Ramos (cell line): ENCODE results near the gene SNORC.

Experiments used
- in situ Hi-C: fragments of 300-500 bp; cut with MboI; formaldehyde crosslinking; loops from one replicate; pipeline ENCODE4 v1.14.3; 2022; ENCODE audit warnings: low sequenced_read_pairs; ENCODE audit not compliant: unreplicated experiment

The SNORC gene

GRCh38 chr2:232879618-232880494 is 9.8 kb downstream of the SNORC start:
- in situ Hi-C loops = no loop called here

GRCh38 chr2:232880764-232881351 is 10.8 kb downstream of the SNORC start:
- in situ Hi-C loops = no loop called here

- in situ Hi-C loops = no loop called here
Observed at GRCh38 chr2:232882085-232882484, 12.0 kb downstream of the SNORC start.

GRCh38 chr2:232882505-232883115 is 12.5 kb downstream of the SNORC start:
- in situ Hi-C loops = no loop called here

GRCh38 chr2:232883116-232883721 is 13.2 kb downstream of the SNORC start:
- in situ Hi-C loops = no loop called here

DNA sequence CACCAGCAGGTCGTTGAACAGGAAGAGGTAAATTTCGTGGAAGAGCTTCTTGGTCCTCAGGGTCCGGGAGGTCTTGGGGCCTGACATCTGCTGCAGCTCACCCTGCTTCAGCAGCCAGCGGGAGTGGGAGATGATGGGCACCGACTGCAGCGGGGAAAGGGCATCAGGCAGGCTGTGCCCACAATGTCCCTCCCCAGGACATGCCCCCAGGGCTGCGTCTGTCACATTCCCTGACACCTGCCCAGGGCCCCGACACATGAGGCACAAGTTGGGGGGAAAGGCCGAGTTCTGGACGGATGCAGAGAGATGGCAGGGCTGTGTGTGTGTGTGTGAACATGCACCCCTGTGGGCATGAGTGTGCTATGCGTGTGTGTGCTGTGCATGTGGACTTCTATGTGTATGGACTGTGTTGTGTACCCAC is 13.9 kb downstream of the SNORC start:
- in situ Hi-C loops = no loop called here

DNA sequence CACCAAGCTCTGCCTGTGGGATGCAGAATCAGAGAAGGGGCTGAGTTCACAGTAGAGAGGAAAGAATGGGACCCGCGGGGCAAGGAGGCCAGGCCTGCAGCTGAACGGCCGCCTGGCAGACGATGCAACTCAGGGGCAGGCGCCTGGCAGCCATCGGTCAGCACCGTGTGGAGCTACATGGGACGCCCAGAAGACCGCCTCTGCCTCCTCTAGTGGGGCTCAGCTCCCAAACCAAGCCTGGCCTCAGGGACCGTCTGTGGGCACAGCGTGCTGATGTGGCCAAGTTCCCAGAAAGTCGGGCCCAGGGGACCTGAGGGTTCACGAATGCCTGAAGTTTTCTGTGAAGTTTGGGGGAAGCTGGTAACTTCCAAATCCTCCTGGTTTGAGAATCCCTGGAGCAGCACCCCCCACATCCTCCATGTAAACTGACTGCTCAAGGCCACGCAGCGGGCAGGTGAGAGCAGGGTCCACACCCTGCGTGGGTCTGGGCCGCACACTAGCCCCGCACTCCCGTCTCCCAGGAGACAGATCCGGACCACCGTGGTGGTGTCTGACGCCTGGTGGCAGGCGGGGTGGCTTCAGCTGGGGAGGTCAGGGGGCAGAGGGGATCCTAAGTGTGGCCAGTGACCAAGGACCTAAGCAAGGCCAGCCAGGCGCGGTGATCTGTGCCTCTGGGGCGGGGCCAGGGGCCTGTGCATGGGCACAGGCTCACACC is 14.6 kb downstream of the SNORC start:
- in situ Hi-C loops = no loop called here

DNA sequence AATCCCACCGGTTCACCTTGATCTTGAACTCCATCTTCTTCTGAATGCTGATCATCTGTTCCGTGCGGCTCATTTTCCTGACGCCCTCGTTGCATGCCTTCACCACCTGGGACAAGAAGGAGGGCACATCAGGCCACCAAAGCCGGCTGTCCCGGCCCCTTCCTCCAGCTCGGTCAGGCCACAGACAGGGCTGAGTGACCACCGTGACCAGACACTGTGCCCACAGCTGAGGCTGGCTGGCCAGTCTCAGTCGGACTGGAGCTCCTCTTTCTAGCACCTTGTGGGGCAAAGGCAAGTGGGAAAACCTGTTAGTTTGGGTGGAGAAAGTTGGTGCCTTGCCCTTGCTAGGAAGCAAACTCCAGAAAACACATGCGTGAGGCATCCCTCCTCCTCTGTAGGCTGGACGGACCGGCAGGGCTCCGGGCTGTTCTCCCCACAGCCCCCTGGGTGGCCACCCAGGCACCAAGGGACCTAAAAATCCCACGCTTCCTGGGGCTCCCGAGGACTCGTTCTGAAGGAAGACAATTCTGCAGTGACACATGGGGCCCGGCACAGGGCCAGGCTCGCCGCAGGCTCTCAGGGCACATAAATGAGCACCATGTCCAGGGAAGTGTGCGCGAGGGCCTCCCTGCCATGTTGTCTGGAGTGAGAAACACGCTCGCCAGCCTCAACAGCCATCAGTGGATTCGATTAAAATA is 15.3 kb downstream of the SNORC start:
- in situ Hi-C loops = no loop called here

DNA sequence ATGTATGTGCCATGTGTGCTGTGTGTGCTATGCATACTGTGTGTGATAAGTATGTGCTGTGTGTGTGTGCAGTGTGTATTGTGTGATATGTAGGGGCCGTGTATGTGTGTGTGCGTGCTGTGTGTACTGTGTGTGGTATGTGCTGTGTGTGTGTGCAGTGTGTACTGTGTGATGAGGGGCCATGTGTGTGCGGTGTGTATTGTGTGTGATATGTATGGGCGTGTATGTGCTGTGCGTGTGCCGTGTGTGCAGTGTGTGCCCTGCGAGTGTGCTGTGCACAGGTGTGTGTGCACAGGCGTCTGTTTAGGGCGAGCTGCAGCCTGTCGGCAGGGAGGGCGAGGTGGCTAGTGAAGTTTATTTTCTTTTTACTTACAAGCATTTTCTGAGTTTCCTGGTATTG is 16.1 kb downstream of the SNORC start:
- in situ Hi-C loops = no loop called here

- in situ Hi-C loops = no loop called here
Observed at GRCh38 chr2:232886632-232887031, 16.6 kb downstream of the SNORC start.

DNA sequence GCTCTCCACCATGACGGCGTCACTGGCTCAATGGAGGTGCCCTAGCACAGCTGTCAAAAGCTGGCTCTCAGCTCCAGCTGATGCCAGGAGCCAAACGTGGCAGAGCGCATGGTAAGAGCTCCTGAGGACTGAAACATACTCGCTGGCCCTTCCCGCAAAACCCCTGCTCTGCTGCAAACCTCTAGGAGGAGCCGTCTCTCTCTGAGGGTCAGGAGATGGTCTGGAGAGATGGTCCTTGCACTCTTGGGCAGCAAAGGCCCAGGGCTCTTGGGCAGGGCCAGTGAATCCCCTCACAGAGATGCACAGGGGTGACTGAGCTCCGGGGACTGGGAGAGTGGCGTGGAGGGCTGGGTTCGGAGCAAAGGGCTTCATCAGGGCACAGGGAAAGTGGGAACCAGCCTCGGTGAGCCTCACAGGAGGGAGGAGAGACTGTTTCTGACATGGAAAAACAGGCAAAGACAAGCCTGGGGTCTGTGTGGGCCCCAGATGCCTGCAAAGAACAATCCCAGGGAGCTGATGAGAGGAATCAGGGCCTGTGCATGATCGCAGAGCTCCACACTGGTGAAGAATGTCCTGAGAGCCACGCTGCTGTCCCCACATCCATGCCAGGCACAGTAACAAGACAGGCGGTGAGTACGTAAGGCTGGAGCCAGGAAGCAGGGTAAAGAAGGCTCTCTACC is 17.2 kb downstream of the SNORC start:
- in situ Hi-C loops = no loop called here

DNA sequence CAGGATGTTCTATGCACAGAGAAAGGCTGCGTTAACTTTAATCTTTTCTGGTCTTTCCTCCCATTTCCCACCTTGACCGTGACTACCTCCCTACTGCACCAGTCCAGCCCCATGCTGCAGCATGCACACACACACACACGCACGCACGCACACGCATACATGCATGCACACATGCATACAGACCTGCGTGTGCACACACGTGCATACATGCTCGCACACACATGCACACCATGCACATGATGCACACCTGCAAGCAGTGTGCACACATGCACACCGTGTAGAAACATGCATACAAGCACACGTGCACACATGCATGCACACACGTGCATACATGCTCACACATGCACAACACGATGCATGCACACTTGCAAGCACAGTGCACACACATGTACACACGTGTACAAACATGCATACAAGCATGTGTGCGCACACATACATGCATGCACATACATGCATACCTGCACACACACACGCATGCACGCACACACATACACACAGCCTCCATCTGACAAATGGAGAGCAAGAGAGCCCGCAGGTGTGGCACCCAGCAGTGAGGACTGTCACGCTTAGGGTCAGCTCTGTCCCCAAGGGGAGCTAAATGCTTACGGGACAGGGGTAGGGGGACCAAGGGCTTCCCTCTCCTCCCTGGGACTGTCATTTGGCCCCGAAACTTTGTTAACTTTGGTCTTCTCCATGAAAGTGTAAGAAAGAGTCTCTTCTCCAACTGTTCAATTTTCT is 18.2 kb downstream of the SNORC start:
- in situ Hi-C loops = no loop called here

DNA sequence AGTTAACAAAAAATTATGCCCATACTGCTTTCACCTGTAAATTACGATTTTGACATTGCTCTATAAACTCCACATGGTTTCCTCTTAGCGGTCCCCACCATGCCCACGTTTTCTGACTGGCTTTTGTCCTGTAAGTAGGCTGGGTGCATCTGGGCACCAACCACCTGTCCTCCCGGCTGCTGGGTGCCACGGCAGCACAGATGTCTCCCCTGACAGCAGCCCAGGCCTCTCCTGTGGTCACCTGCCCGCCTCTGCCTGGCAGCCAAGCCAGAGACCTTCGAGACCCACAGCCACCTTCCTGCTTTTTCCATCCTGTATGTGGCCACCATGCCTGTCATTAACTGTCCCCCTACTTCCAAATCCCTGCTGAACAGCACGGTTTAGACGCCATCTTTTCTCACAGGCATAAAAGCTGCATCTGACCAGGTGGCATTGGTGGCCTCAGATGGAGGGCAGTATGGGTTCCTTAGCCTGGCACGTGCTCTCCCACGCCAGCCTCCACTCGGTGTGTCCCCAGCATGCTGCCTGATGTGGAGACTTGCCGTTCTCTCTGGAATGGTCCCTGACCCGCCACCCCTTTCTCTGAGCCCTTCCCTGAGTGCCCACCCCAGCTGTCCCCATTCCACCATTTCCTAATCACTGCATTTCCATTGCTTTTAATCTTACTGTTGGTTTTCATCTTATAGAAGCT is 18.9 kb downstream of the SNORC start:
- in situ Hi-C loops = no loop called here

DNA sequence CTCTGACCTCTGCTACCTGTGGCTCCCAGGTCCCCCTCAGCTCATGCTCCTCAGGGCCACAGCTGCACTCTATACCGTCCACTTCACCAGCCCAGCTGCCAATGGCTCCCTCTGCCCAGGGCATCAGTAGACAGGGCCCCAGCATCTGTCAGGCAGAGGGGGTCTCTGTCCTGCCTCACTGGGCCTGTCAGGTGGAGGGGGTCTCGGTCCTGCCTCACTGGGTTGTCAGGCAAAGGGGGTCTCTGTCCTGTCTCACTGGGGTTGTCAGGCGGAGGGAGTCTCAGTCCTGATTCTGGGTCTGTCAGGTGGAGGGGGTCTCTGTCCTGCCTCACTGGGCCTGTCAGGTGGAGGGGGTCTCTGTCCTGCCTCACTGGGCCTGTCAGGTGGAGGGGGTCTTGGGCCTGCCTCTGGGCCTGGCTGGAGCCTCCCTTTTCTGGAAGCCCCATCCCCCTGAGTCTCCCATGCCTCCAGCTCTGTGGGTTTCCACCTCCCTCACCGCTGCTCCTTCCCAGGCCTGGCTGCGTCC is 19.9 kb downstream of the SNORC start:
- in situ Hi-C loops = no loop called here

DNA sequence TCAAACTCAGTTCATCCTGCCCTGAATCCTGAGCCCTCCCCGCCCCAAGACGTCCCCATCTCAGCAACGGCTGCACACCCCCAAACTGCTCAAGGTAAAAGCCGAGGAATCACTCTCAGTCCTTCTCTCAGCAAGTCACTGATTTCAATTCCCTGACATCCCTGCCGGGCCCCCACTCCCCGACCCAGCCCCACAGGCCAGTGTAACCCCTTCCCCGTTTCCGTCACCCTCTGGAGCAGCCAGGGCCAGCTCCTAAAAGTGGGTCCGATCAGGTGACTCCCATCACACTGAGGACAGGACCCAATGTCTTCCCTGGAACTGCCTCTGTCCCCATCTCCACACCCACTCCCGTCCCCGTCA is 20.5 kb downstream of the SNORC start:
- in situ Hi-C loops = no loop called here

GRCh38 chr2:232890896-232891601 is 21.0 kb downstream of the SNORC start:
- in situ Hi-C loops = no loop called here

DNA sequence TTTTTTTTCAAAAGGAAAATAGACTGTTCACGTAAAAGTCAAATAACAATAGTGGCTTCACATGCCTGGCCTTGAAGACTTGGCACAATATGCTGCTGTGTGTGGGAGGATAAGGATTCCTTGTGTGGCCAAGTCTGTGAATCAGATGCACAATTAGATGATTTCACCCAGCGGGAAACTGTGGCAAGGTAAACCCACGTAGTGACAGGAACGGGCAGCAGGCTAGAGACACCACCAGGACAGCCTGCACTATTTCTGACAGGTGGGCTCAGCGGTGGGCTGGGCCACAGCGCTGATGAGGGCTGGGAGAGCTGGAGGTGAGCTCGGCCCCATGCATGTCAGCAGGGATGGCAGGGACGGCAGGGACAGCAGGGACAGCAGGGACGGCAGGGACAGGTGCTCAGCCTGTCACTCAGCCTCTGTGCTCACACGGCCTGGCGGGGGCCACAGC is 21.6 kb downstream of the SNORC start:
- in situ Hi-C loops = no loop called here
